ENCODE results near the gene PCDH12.

- no peak for TF ChIP-seq CTCF (IDR thresholded peaks at IDR 0.05)
- TF ChIP-seq POLR2A (IDR thresholded peaks at IDR 0.05) = no peak
- no peak for TF ChIP-seq POLR2AphosphoS5 (IDR thresholded peaks at IDR 0.05)
These were observed 37.2 kb downstream of the PCDH12 start for GRCh38 chr5:141920771-141921170.
